DMS114 treated with DMSO at 0.1 percent for 48 hours (cell line): ENCODE results near the gene SLC22A24.
"Not testable (repeated sequence)": the region's sequence is repeated elsewhere in the genome, so short reads cannot be mapped to it uniquely, and the experiment has no call there.

Experiments
- DNase-seq: peaks from one replicate; lab custom pipeline; 2025; ENCODE audit not compliant: unreplicated experiment; lab: John Stamatoyannopoulos, UW

SLC22A24 gene

GRCh38 chr11:63144121-63144520, at the start of gene SLC22A24:
SLC22A24 (minus strand) TSS chr11:63144221; CDS start chr11:63143779, 442 bp downstream.
- DNase-seq = no peak

- DNase-seq = no peak
Measured at GRCh38 chr11:63180536-63180935, 36.5 kb upstream of the SLC22A24 start.

- no peak for DNase-seq
Measured at GRCh38 chr11:63179432-63180041, 35.5 kb upstream of the SLC22A24 start.

GRCh38 chr11:63177872-63178271, 33.9 kb upstream of the SLC22A24 start:
- no peak for DNase-seq

- no peak for DNase-seq
Measured at GRCh38 chr11:63165706-63166310, 21.8 kb upstream of the SLC22A24 start.

- no peak for DNase-seq
Measured at GRCh38 chr11:63155794-63156193, 11.8 kb upstream of the SLC22A24 start.

GRCh38 chr11:63146581-63146980, 2.6 kb upstream of the SLC22A24 start:
- no peak for DNase-seq

GRCh38 chr11:63142459-63142858, 1.6 kb downstream of the SLC22A24 start:
- no peak for DNase-seq

GRCh38 chr11:63132985-63133775, 10.8 kb downstream of the SLC22A24 start:
- DNase-seq = no peak

GRCh38 chr11:63099555-63099954, 44.5 kb downstream of the SLC22A24 start:
- DNase-seq = no peak

- DNase-seq = no peak
Measured at GRCh38 chr11:63080682-63081081, 63.3 kb downstream of the SLC22A24 start.

- not testable (repeated sequence) for DNase-seq
Measured at GRCh38 chr11:63046203-63046602, 97.8 kb downstream of the SLC22A24 start.

- no peak for DNase-seq
Measured at GRCh38 chr11:63042596-63042995, 101.4 kb downstream of the SLC22A24 start.

GRCh38 chr11:63032457-63032856, 111.6 kb downstream of the SLC22A24 start:
- DNase-seq = no peak
